AG09319 (cell line): ENCODE results near the gene CYP1A1.
A peak's percentile ranks its signal among the peaks of the same experiment; 100 is the strongest.
"Not testable (repeated sequence)": the region's sequence is repeated elsewhere in the genome, so short reads cannot be mapped to it uniquely, and the experiment has no call there.

Source experiments
- DNase-seq: peaks from one replicate; pipeline ENCODE4 v3.0.0-alpha.2; 2010; ENCODE audit warnings: low read depth; ENCODE audit errors: extremely low read depth
- CTCF ChIP-seq: IDR thresholded peaks from 2 replicates; pipeline ENCODE4 v1.5.1; 2011; ENCODE audit warnings: low read depth, mild to moderate bottlenecking, inconsistent platforms, low read length, moderate library complexity

CYP1A1 gene

GRCh38 chr15:74733269-74733668, 7.9 kb upstream of the CYP1A1 start:
- DNase-seq: no peak
- TF ChIP-seq CTCF: no peak

GRCh38 chr15:74732846-74733245, 7.5 kb upstream of the CYP1A1 start:
- no peak for DNase-seq
- no peak for TF ChIP-seq CTCF

GRCh38 chr15:74730619-74731316, 5.4 kb upstream of the CYP1A1 start:
- no peak for DNase-seq
- no peak for TF ChIP-seq CTCF

DNA sequence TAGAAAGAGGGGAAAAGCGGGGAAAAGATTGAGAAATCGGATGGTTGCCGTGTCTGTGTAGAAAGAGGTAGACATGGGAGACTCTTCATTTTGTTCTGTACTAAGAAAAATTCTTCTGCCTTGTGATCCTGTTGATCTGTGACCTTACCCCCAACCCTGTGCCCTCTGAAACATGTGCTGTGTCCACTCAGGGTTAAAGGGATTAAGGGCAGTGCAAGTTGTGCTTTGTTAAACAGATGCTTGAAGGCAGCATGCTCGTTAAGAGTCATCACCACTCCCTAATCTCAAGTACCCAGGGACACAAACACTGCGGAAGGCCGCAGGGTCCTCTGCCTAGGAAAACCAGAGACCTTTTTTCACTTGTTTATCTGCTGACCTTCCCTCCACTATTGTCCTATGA, 4.0 kb upstream of the CYP1A1 start:
- not testable (repeated sequence) for DNase-seq

- DNase-seq: not testable (repeated sequence)
Measured at GRCh38 chr15:74728699-74729098, 3.4 kb upstream of the CYP1A1 start.

- no peak for DNase-seq
- TF ChIP-seq CTCF: no peak
Measured at GRCh38 chr15:74727727-74728126, 2.4 kb upstream of the CYP1A1 start.

GRCh38 chr15:74726774-74727164, 1.4 kb upstream of the CYP1A1 start:
- no peak for TF ChIP-seq CTCF
- DNase-seq: no peak

GRCh38 chr15:74725845-74726773, 781 bp upstream of the CYP1A1 start:
- TF ChIP-seq CTCF: no peak
- peak; percentile 10 for DNase-seq
